Hepatocyte (in vitro differentiated cells): Measurements from ENCODE around the gene ESAM. TPM values are rescaled to one million over a fixed set of nuclear protein-coding genes. Genes with fewer than 3 reads are reported as not detected.

Experiments used
- DNase-seq: peaks from one replicate; pipeline ENCODE4 v3.0.0-alpha.2; 2016; ENCODE audit warnings: low spot score
- H2AFZ ChIP-seq: fragments of 200-600 bp; sonication (generic); 2 replicates; pipeline ENCODE4 v1.6.0; 2016; ENCODE audit warnings: antibody characterized with exemption, mild to moderate bottlenecking
- H3K27ac ChIP-seq: fragments of 200-600 bp; sonication (generic); 2 replicates; pipeline ENCODE4 v1.5.1; 2016; ENCODE audit warnings: mild to moderate bottlenecking
- H3K27me3 ChIP-seq: fragments of 200-600 bp; sonication (generic); 2 replicates; pipeline ENCODE4 v1.6.1; 2016
- H3K36me3 ChIP-seq: fragments of 200-600 bp; sonication (generic); replicated peaks from 2 replicates; pipeline ENCODE4 v1.5.1; 2016; ENCODE audit warnings: low read depth; ENCODE audit not compliant: insufficient read depth
- H3K4me1 ChIP-seq: fragments of 200-600 bp; sonication (generic); 2 replicates; pipeline ENCODE4 v1.5.1; 2016; ENCODE audit warnings: mild to moderate bottlenecking, moderate library complexity; ENCODE audit not compliant: insufficient read depth
- H3K4me2 ChIP-seq: fragments of 200-600 bp; sonication (generic); 2 replicates; pipeline ENCODE4 v1.6.0; 2016
- H3K4me3 ChIP-seq: fragments of 200-600 bp; sonication (generic); 2 replicates; pipeline ENCODE4 v1.5.1; 2016; ENCODE audit warnings: mild to moderate bottlenecking
- H3K79me2 ChIP-seq: fragments of 200-600 bp; sonication (generic); 2 replicates; pipeline ENCODE4 v1.6.0; 2017; ENCODE audit warnings: mild to moderate bottlenecking
- H3K9me2 ChIP-seq: fragments of 200-600 bp; sonication (generic); replicated peaks from 2 replicates; pipeline ENCODE4 v1.6.0; 2017; ENCODE audit warnings: mild to moderate bottlenecking; ENCODE audit not compliant: insufficient read depth
- H3K9me3 ChIP-seq: fragments of 200-600 bp; sonication (generic); 2 replicates; pipeline ENCODE4 v1.5.1; 2016; ENCODE audit warnings: low read depth, mild to moderate bottlenecking
- H4K20me1 ChIP-seq: fragments of 200-600 bp; sonication (generic); 2 replicates; pipeline ENCODE4 v1.6.0; 2016; ENCODE audit warnings: mild to moderate bottlenecking; ENCODE audit not compliant: insufficient read depth, poor library complexity, severe bottlenecking
- EZH2 ChIP-seq: fragments of 200-600 bp; sonication (generic); IDR thresholded peaks from 2 replicates; pipeline ENCODE4 v1.6.1; 2016; ENCODE audit warnings: antibody characterized with exemption, mild to moderate bottlenecking, borderline replicate concordance
- EZH2phosphoT487 ChIP-seq: fragments of 200-600 bp; sonication (generic); IDR thresholded peaks from one replicate; pipeline ENCODE4 v1.6.1; 2018; ENCODE audit warnings: antibody characterized with exemption, mild to moderate bottlenecking, low read depth, moderate library complexity; ENCODE audit not compliant: unreplicated experiment, severe bottlenecking
- WGBS: methylation state at CpG from one replicate; pipeline ENCODE4 v1.1.6; 2016; ENCODE audit warnings: low lambda C conversion rate; ENCODE audit errors: missing lambda C conversion rate; 5-methylcytosine and 5-hydroxymethylcytosine counted together
- polyA plus RNA-seq: library from polyadenylated mRNA; unstranded; fragments of >200 nt; fragmentation: Nextera tagmentation; extraction: Ambion mirVana; gene quantifications from 2 replicates; pipeline ENCODE4 v1.2.1, GENCODE V29; 2016
- total RNA-seq: library from RNA; depleted of rRNA; stranded (reverse); fragments of >200 nt; gene quantifications from 2 replicates; pipeline ENCODE4 v1.2.3, GENCODE V29; 2014
- TF ChIP-seq, protein P1 (sequence below): fragments of 200-600 bp; sonication (generic); IDR thresholded peaks from 2 replicates; pipeline ENCODE4 v1.5.1; 2016; ENCODE audit warnings: antibody characterized with exemption, mild to moderate bottlenecking; ENCODE audit not compliant: poor library complexity

The ESAM gene
- total and polyA plus RNA-seq, 2 experiments from 2014 or later: 3.6 to 3.9 TPM

DNA sequence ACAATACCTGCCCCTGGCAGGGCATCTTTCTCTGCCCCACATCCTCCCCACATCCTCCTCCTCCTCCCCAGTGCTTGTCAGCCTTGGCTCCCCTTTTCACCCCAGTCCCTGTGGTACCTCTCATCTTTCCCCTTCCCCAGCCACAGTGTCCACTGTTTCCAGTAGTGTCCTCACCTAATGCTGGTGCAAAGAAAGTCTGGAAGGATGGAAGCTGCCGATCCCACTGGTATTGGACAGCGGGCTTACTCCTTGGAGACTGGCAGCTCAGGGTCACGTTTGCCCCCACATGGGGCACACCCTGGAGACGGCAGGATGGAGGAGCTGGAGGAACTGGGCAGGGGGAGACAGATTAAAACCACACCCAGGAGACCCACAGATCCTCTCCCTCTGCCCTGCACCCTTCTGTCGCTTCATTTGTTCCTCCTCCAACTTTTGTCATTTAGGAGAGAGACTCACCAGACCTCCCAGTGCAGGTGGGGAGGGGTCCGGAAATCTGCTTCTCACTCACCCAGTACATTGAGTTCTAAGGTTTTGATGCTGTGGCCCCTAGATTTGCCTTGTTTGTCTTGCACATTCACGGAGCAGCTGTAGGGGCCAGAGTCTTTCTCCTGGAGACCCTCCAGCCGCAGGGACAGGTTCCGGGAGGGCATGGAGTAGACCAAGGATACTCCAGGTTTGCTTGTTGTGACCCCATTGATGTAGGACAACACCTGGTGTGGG, 5.9 kb downstream of the ESAM start:
- Histone ChIP-seq H2AFZ (no peak overlapping the region), H3K9me2 (no peaks in the 10 kb centered on the region), H3K27me3 (peaks cover 68% of the 10 kb centered on the region), H3K79me2 (no peaks in the 10 kb centered on the region), H4K20me1 (peaks cover 7% of the 10 kb centered on the region), H3K36me3 (no peaks in the 10 kb centered on the region), H3K4me1 (peaks cover 14% of the 10 kb centered on the region), H3K9me3 (no peaks in the 10 kb centered on the region), H3K4me3 (no peak overlapping the region), H3K4me2 (no peak overlapping the region), H3K27ac (no peak overlapping the region)
- no peak for DNase-seq
- WGBS: 70% methylated on average over 9 of the region's 9 CpGs
- TF ChIP-seq, protein P1, sequence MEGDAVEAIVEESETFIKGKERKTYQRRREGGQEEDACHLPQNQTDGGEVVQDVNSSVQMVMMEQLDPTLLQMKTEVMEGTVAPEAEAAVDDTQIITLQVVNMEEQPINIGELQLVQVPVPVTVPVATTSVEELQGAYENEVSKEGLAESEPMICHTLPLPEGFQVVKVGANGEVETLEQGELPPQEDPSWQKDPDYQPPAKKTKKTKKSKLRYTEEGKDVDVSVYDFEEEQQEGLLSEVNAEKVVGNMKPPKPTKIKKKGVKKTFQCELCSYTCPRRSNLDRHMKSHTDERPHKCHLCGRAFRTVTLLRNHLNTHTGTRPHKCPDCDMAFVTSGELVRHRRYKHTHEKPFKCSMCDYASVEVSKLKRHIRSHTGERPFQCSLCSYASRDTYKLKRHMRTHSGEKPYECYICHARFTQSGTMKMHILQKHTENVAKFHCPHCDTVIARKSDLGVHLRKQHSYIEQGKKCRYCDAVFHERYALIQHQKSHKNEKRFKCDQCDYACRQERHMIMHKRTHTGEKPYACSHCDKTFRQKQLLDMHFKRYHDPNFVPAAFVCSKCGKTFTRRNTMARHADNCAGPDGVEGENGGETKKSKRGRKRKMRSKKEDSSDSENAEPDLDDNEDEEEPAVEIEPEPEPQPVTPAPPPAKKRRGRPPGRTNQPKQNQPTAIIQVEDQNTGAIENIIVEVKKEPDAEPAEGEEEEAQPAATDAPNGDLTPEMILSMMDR: no peak
- no peak for TF ChIP-seq EZH2phosphoT487
- no peak for TF ChIP-seq EZH2

GRCh38 chr11:124754710-124755109, 7.4 kb downstream of the ESAM start:
- Histone ChIP-seq H3K4me1 (peaks cover 12% of the 10 kb centered on the region), H2AFZ (no peak overlapping the region), H3K4me3 (no peak overlapping the region), H3K36me3 (no peaks in the 10 kb centered on the region), H3K27ac (no peak overlapping the region), H4K20me1 (no peaks in the 10 kb centered on the region), H3K9me2 (no peaks in the 10 kb centered on the region), H3K79me2 (no peaks in the 10 kb centered on the region), H3K27me3 (peaks cover 68% of the 10 kb centered on the region), H3K4me2 (no peak overlapping the region), H3K9me3 (no peaks in the 10 kb centered on the region)
- 77% methylated on average over 6 of the region's 6 CpGs for WGBS
- DNase-seq: no peak
- TF ChIP-seq EZH2: no peak
- TF ChIP-seq, protein P1: no peak
- TF ChIP-seq EZH2phosphoT487: no peak

GRCh38 chr11:124754309-124754708, 7.8 kb downstream of the ESAM start:
- Histone ChIP-seq H3K9me3 (no peaks in the 10 kb centered on the region), H3K9me2 (no peaks in the 10 kb centered on the region), H3K4me2 (no peak overlapping the region), H3K36me3 (no peaks in the 10 kb centered on the region), H2AFZ (no peak overlapping the region), H3K79me2 (no peaks in the 10 kb centered on the region), H3K4me1 (peaks cover 8% of the 10 kb centered on the region), H3K4me3 (no peak overlapping the region), H3K27me3 (peaks cover 67% of the 10 kb centered on the region), H4K20me1 (no peaks in the 10 kb centered on the region), H3K27ac (no peak overlapping the region)
- 88% methylated on average over 4 of the region's 4 CpGs for WGBS
- TF ChIP-seq, protein P1: no peak
- TF ChIP-seq EZH2phosphoT487 (no peak), EZH2 (no peak)
- DNase-seq: no peak
